Measurements from ENCODE around the gene OGFOD2. TPM values are rescaled to one million over a fixed set of nuclear protein-coding genes. Genes with fewer than 3 reads are reported as not detected.

Gene OGFOD2
- total RNA-seq (10 to 100 TPM in 1 of 4 donors, 1 to 10 TPM in 3; 6.4 to 12.0 (median 8.5) TPM), polyA plus RNA-seq (10 to 100 TPM in 2 of 3 donors, 1 to 10 TPM in 1; 7.0 to 25.3 (median 19.5) TPM)
- long read RNA-seq, donor 1, transcript OGFOD2-201 (7 exons, 1,780 nt), result major isoform, 5 of 11 reads
- long read RNA-seq, donor 1, partial matches to known transcripts, result 0 of 11 reads
- long read RNA-seq, donor 1, other reads (novel, unspliced or antisense), result 5 of 11 reads
- long read RNA-seq, donor 2, transcript OGFOD2-201 (7 exons, 1,780 nt), result major isoform, 16 of 31 reads
- long read RNA-seq, donor 2, partial matches to known transcripts, result 5 of 31 reads
- long read RNA-seq, donor 2, other reads (novel, unspliced or antisense), result 8 of 31 reads

- H3K4me1 ChIP-seq, result peaks cover 35% of the 10 kb centered on the region
- H3K9me3 ChIP-seq, result no peaks in the 10 kb centered on the region
- intact Hi-C loops (cut with DNase I), result loop anchor here in 1 of 2 donors (5.0 kb wide), 1 partner anchor 257 kb away; the partner anchor contains the start of genes MPHOSPH9 and MTRFR
- H3K36me3 ChIP-seq (ENCODE audit: insufficient read depth in 1 of 2, low read depth in 1 of 2), result peaks cover 0 to 9% of the 10 kb centered on the region in 2 donors
- no peak for TF ChIP-seq CTCF (IDR thresholded peaks at IDR 0.05)
- ATAC-seq (peak; percentile 93 to 96 (median 93)), DNase-seq (peak; percentile 93 to 96)
- peak within 1 kb of the TSS; percentile 95 for H3K27ac ChIP-seq
- peak within 1 kb of the TSS; percentile 81 for H3K4me3 ChIP-seq
- no peaks in the 10 kb centered on the region for H3K27me3 ChIP-seq (ENCODE audit: insufficient read depth in 3 of 3, low read length in 2 of 3)
- WGBS, 3 donors, result 0% methylated on average over 65 to 66 of the region's 66 CpGs
These were observed at the start of gene OGFOD2 for GRCh38 chr12:122974892-122975789. Gene OGFOD2 (plus strand): TSS chr12:122975244. CDS start chr12:122975252, 8 bp downstream.

DNA sequence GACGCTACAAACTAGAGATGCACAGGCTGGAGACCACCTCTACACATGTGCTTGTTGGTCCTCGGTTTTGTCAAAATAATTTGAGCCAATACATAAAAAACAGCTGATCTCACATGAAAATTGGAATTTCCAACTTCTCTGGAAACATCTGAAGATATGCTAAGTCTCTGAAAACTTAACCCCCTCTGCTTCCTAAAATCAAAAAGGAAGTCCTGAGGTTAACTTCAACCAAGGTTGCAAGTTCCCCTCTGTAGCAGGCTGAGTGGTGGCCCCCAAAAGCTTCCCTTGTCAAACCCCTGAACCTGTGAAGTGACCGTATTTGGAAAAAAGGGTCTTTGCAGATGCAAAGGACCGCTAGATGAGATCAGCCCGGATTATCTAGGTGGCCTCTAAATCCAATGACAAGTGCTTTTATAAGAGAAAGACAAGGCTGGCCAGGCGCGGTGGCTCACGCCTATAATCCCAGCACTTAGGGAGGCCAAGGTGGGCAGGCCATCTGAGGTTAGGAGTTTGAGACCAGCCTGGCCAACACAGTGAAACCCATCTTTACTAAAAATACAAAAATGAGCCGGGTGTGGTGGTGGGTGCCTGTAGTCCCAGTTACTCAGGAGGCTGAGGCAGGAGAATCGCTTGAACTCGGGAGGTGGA, 47.2 kb upstream of the OGFOD2 start:
- Histone ChIP-seq H3K27ac (no peak overlapping the region), H3K4me1 (no peaks in the 10 kb centered on the region), H3K4me3 (no peak overlapping the region), H3K36me3 (ENCODE audit: insufficient read depth in 1 of 2, low read depth in 1 of 2) (no peaks in the 10 kb centered on the region), H3K9me3 (no peaks in the 10 kb centered on the region), H3K27me3 (ENCODE audit: insufficient read depth in 3 of 3, low read length in 2 of 3) (no peaks in the 10 kb centered on the region)
- DNase-seq, result no peak
- no peak for TF ChIP-seq CTCF (IDR thresholded peaks at IDR 0.05)
- ATAC-seq, result no peak
- WGBS, 3 donors, result 77 to 92% (median 77%) methylated on average over 11 of the region's 11 CpGs
- intact Hi-C loops (cut with DNase I), result no loop called here

DNA sequence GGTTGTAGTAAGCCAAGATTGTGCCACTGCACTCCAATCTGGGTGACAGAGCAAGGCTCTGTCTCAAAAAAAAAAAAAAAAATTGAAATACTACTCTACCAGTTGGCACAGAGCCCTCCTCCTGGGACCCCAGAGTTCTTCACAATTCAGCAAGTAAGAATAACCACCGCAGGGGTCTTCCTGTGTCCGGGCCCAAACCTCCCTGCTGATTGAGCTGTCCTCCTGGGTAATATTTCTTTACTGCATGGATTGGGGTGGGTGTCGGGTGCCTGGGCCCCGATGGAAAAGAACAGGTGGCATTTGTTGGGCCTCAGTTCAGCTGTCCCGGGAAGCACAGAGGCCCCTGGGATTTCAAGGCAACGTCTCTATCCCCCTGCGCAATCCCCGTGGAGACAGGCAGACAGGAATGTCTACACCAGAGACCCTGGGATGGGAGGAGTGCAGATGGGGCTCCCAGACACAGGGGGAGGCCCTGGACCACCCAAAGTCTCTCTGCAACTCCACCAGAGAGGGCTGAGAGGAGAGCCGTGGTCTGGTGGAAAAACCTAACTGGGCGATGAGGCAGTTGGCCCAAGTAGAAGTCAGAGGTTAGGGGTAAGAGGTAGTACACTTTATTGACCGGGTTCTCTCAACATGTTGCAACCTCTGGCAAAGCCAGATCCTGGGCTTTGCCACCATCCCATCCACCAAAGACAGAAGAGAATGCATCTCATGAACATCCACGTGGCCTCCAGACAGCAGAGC, 46.5 kb upstream of the OGFOD2 start:
- intact Hi-C loops (cut with DNase I), result no loop called here
- H3K4me1 ChIP-seq, result no peaks in the 10 kb centered on the region
- H3K9me3 ChIP-seq, result no peaks in the 10 kb centered on the region
- H3K27me3 ChIP-seq (ENCODE audit: insufficient read depth in 3 of 3, low read length in 2 of 3), result no peaks in the 10 kb centered on the region
- DNase-seq, result no peak
- no peaks in the 10 kb centered on the region for H3K36me3 ChIP-seq (ENCODE audit: insufficient read depth in 1 of 2, low read depth in 1 of 2)
- peak in 3 of 4 donors; percentile 21 to 39 (median 29) for ATAC-seq
- no peak for TF ChIP-seq CTCF (IDR thresholded peaks at IDR 0.05)
- WGBS, 3 donors, result 44 to 57% (median 45%) methylated on average over 12 of the region's 12 CpGs
- H3K27ac ChIP-seq, result no peak overlapping the region
- no peak overlapping the region for H3K4me3 ChIP-seq

DNA sequence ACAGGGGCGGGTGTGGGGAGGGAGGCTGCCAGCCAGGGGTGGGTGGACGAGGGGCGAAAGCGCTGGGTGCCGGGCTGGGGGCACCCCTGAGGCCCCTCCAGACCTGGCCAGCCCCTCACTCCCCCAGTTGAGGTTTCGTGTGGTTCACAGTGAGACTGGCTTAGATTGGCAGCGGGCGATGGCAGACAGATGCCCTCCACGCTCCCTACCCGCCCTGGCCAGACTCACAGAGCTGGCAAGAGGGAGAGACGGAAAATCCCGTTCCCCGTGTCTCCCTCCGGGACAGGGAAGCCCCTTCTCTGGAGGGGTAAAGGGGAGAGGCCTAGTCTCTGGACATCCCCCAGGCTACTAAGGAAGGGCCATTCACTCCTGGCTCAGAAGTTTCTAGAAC, 45.9 kb upstream of the OGFOD2 start:
- no peak for TF ChIP-seq CTCF (IDR thresholded peaks at IDR 0.05)
- no peaks in the 10 kb centered on the region for H3K27me3 ChIP-seq (ENCODE audit: insufficient read depth in 3 of 3, low read length in 2 of 3)
- WGBS, 3 donors, result 66 to 81% (median 78%) methylated on average over 12 to 14 of the region's 14 CpGs
- ATAC-seq, result peak in 1 of 4 donors; percentile 31
- no peak overlapping the region for H3K27ac ChIP-seq
- H3K4me1 ChIP-seq, result no peaks in the 10 kb centered on the region
- intact Hi-C loops (cut with DNase I), result no loop called here
- no peak for DNase-seq
- H3K36me3 ChIP-seq (ENCODE audit: insufficient read depth in 1 of 2, low read depth in 1 of 2), result no peaks in the 10 kb centered on the region
- H3K4me3 ChIP-seq, result no peak overlapping the region
- no peaks in the 10 kb centered on the region for H3K9me3 ChIP-seq

Measured in psoas muscle (tissue), 8 donors.